ENCODE data around the gene LPA.

LPA gene

DNA sequence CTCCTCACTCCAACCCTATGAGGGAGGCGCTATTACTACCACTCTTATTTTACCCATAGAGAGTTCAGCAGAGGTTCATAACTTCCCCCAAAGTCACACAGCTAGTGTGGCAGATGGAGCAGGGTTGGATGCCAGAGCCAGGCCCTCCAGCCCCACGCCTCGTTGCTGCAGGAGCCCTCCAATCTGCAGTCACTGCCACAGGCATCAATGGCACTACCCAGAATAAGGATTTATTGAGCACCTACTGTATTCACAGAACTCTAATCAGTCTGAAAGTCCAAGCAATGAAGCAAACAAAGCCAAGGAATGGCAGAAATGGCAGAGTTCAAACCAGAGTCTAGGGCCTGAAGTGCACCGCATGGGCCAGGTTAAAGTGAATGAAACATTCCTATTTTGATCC is 144.9 kb downstream of the LPA start:
- no peak for DNase-seq (ENCODE audit: low read depth in 1 of 2, low spot score in 1 of 2)

DNA sequence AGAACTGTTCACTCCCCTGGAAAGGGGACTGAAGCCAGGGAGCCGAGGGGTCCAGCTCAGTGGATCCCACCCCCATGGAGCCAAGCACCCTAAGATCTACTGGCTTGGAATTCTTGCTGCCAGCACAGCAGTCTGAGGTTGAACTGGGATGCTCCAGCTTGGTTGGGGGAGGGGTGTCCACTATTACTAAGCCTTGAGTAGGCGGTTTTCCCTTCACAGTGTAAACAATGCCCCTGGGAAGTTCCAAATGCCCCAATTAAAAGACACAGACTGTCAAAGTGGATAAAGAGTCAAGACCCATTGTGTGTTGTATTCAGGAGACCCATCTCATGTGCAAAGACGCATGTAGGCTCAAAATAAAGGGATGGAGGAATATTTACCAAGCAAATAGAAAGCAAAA is 150.2 kb downstream of the LPA start:
- no peak for DNase-seq (ENCODE audit: low read depth in 1 of 2, low spot score in 1 of 2)

DNA sequence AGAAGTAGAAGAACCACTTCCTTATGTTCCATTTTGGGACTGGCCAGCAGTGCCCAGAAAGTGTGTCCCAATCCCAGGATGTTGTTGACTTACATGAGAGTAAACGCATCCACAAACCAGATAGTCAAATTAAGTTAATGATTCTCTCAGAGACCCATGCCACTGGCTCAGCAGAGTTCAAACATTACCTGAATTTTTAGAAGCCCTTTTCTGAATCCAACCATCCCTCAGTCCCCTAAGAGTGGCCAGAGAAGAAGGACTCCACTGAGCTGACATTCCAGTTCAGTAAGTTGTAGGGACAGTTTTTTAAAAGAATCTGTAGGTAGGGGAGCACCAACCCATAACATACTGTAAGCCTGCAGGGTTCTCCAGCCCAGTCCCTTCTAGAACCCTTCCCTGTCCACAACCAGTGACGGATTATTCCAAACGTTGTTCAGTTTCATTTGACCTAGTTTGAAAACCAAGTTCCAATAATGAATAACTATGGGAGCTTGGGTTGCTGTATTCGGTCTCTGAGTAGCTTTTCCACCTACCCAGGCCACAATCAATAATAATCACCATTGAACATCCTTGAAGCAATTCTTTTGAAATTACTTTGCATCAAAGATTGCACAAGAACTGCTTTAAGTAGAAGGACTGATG is 153.0 kb downstream of the LPA start:
- no peak for DNase-seq (ENCODE audit: low read depth in 1 of 2, low spot score in 1 of 2)

DNA sequence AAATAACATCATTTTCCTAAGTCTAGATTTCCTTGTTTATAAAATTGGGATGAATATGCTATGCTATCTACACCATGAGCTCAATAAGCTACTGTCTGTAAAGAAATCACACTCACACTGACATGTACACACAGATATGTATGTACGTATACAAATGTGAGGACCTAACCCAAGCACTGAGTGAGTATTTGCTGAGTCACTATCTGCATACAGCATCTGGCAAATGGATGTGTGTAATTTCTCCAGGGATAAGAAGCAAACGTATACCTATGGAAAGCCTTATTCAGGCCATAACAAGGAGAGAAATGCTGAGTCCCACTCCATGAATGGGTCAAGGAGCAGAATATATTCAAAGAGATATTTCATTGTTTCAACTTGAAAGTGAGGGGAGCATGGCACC is 153.9 kb downstream of the LPA start:
- DNase-seq (ENCODE audit: low read depth in 1 of 2, low spot score in 1 of 2), result no peak

DNA sequence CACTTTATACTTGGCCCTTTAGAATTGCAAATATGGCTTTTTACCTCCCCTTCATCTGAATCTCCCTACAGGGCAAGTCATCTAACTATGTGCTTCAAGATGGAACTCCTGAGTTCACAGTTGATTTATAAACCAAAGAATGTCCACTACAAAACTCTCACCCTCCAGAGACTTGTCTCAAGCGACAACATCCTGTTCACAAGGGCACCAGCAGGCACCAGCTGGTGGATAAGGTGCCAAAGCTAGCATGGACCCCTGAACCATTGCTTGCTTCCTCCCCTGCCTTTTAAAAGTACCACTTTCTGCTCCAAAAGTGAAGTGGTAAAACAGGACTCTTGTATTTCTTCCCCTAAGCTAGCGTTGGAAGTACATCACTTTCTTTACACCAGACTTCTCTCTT is 154.5 kb downstream of the LPA start:
- DNase-seq (ENCODE audit: low read depth in 1 of 2, low spot score in 1 of 2), result no peak

DNA sequence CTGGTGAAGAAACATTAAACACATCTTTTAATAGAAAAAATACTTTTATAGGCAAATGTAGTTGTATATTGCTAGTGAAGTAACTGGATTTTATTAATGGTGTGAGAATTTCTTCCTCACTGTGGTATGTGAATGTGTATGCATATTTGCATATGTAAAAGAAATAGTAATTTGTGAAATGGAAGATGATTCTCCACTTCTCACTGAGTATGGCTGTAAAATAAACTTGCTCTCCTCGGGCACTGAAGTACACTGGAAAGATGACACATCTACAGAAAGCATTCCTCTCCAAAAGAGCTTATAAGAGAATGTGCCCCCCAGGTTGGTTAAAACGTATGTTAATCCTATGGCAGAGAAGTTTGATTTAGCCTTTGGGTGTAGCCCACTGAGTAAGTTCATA is 155.5 kb downstream of the LPA start:
- no peak for DNase-seq (ENCODE audit: low read depth in 1 of 2, low spot score in 1 of 2)

DNA sequence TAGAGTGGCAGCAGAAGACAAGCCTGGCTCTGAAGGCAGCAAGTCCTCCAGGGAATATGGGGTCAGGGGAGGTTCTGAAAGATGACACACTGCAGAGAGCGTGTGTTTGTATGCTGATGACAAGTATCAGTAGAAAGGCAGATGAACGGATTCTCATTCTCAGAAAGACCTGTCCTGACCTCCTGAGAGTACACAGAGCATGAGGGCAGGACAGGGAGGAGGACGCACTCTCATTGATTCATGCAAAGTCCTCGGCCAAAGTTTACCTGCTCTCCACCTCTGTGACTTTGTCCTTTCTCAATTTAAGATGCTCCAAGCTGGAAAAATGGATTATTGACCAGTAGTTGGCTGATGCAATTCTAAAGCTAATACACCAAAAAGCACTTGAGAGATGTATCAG is 156.7 kb downstream of the LPA start:
- DNase-seq (ENCODE audit: low read depth in 1 of 2, low spot score in 1 of 2), result no peak

DNA sequence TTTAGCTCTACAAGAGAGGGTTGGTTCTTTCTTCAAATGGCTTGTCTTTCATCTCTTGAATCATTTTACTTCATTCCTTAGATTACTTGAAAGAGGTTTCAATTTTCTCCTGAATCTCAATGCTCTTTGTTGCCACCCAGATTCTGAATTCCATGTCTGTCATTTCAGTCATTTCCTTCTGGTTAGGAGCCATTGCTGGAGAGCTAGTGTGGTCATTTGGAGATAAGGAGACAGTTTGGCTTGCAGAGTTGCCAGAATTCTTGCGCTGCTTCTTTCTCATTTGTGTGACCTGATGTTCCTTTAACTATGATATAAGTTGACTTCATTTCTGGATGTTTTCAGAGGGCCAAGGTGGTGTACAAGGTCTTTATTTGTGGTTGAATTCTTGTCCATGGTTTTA is 158.1 kb downstream of the LPA start:
- no peak for DNase-seq (ENCODE audit: low read depth in 1 of 2, low spot score in 1 of 2)

DNA sequence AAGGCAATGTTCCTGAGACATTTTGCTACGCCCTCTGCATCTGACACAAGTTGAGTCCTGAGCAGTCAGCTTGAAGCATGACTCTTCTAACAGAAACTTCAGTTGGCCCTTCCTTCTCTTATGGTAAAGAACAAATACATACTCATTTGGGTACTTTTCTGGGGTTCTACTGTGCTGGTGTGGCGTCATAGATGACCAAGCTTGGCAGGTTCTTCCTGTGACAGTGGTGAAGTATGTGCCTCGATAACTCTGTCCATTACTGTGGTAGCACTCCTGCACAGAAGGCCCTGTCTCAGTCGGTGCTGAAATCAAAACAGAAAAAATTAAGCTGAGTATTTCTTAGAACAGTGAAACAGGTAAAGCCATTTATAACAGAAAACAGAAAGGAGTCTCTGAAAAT is 163.4 kb downstream of the LPA start:
- DNase-seq (ENCODE audit: low read depth in 1 of 2, low spot score in 1 of 2), result no peak

DNA sequence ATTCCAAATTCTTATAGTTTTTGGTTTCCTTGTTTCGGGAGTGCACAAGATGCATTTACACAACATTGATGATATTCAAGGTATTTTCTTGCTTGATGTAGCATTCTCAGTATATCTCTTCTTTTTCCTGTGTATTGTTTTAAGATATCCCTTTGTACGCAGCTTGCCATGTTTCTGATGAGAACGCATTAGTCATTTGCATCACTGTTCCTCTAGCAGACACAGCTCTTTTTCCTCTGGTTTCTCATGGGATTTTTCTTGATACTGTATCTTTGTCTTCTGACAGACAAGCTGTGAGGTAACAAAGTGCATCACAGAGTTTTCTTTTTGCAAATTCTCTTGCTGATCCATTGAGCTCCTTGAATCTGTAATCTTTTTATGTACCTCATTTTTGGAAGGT is 169.5 kb downstream of the LPA start:
- no peak for DNase-seq (ENCODE audit: low read depth in 1 of 2, low spot score in 1 of 2)

DNA sequence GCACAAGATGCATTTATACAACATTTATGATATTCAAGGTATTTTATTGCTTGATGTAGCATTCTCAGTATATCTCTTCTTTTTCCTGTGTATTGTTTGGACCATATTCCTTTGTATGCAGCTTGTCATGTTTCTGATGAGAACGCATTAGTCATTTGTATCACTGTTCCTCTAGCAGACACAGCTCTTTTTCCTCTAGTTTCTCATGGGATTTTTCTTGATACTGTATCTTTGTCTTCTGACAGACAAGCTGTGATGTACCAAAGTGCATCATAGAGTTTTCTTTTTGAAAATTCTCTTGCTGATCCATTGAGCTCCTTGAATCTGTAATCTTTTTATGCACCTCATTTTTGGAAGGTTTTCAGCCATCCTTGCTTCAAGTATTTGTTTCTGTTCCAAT is 175.0 kb downstream of the LPA start:
- no peak for DNase-seq (ENCODE audit: low read depth in 1 of 2, low spot score in 1 of 2)

DNA sequence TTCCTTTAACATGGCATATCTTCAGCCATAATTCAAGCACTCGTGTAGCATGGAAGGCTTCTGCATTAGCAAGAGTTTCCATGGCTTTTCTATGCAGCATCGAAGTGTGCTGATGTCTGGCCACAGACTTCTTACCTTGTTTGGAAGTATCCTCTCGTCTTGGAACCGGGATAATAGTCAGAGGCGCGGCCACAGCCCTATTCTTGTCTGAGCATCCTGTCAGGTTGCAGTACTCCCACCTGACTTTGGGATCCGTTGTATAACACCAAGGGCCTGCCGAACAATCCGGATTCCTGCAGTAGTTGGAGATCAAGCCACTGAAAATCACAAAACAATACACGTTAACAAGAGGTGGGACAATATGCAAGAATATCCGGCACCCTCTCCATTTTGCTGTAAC is 177.0 kb downstream of the LPA start:
- no peak for DNase-seq (ENCODE audit: low read depth in 1 of 2, low spot score in 1 of 2)

Data from stimulated activated CD4-positive, alpha-beta T cell treated with anti-CD3 and anti-CD28 coated beads, Interleukin-15, amount 100 ng/mL, for 1 hour (primary cell).